Dermis blood vessel endothelial cell (primary cell): ENCODE results near the gene PHLDB3. TPM values are rescaled to one million over a fixed set of nuclear protein-coding genes. Genes with fewer than 3 reads are reported as not detected.
"Not testable (repeated sequence)": the region's sequence is repeated elsewhere in the genome, so short reads cannot be mapped to it uniquely, and the experiment has no call there.

Experiments
- DNase-seq: peaks from one replicate; pipeline ENCODE4 v3.0.0; 2010
- total RNA-seq: library from RNA; depleted of rRNA; stranded (reverse); fragments of >200 nt; gene quantifications from 2 replicates; pipeline ENCODE4 v1.2.3, GENCODE V29; 2014

The PHLDB3 gene
- total RNA-seq, 1 donor from 2014 or later, result 34.2 TPM

DNA sequence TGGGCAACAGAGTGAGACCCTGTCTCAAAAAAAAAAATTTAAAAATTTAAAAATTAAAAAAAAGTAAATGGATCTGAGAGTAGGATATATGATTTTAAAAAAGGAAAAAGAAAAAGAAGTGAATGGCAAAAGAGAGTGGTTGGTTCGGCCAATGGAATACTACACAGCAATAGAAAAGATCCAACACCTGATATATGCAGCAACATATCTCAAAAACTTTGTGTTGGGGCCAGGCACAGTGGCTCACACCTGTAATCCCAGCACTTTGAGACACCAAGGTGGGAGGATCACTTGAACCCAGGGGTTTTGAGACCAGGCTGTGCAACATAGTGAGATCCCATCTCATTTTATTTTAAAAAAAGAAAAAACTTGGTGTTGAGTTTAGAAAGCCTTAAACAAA, 37.8 kb downstream of the PHLDB3 start:
- no peak for DNase-seq

GRCh38 chr19:43465468-43466120, 39.0 kb downstream of the PHLDB3 start, which contains the start of gene LYPD3:
Gene LYPD3, minus strand, starts transcription at chr19:43465608. Its CDS starts 37 bp downstream, at chr19:43465571.
- DNase-seq, result no peak

DNA sequence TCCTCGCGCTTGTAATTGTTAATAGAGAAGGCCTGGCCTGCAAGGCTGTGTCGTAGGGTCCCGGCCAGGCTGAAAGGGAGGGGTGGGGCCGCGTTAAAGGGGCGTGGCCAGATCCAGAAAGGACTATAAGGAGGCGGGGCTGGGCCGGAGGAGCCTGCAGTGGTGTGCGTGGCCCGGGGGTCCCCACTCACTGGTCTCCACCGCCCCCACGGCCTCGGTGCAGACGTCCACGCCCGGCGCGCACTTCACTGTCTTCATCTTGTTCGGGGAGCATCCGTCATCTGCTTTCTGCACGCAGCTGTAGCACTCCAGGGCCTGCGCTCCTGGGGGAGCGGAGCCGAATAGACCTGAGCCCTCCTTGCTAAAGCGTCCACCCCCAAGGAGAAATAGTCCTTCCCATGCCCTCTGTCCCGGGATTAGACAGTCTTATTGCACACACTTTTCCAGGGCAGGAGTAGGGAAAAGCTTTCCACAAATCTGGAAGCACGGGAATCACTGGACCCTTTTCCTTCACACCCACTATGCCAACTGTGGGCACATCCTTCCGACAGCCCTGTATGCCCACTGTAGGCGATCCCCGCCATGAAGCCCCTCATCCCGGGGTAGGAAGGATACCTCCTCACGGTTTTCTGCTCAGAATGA, 40.3 kb downstream of the PHLDB3 start:
- DNase-seq, result no peak

GRCh38 chr19:43463381-43464133, 41.0 kb downstream of the PHLDB3 start:
- peak; percentile 93 for DNase-seq

DNA sequence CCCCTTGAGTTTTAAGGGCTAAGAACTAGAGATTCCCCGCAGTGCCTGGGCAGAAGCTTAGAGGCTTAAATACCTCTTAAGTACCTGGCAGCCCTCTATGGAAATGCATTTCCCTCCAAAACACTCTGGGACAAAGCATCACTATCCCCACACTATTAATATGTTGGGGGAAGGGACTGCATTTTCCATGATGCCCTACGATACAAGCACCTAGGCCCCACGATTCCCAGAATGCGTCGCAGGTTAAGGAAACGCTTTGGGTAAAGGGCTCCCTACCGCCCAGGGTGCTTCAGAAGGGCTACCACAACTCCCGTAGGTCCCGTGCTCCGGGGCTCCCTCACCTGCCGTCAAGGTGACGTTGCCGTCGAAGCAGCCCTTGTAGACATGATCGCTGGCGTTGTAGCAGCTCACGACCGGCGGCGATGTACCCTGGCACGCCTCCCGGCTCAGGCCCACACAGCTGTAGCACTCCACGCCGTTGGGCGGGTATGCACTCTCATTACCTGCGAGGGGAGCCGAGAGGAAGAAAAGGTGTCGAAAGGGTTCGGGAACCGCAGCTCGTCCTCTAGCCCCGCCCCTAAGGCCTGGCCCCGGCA, 41.7 kb downstream of the PHLDB3 start:
- DNase-seq, result no peak

DNA sequence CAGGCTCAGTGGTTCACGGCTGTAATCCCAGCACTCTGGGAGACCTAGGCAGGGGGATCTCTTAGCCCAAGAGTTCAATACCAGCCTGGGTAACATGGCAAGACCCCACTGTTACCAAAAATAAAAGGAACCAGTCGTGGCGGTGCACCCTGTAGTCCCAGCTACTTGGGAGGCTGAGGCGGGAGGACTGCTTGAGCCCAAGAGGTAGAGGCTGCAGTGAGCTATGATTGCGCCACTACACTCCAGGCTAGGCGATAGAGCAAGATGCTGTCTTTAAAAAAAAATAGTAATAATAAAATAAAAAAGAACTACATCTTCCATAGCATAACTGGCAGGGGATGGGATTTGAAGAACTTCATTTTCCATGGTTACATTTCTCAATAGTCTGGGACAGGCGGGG, 42.2 kb downstream of the PHLDB3 start:
- DNase-seq, result no peak

GRCh38 chr19:43461303-43461702, 43.2 kb downstream of the PHLDB3 start:
- no peak for DNase-seq

DNA sequence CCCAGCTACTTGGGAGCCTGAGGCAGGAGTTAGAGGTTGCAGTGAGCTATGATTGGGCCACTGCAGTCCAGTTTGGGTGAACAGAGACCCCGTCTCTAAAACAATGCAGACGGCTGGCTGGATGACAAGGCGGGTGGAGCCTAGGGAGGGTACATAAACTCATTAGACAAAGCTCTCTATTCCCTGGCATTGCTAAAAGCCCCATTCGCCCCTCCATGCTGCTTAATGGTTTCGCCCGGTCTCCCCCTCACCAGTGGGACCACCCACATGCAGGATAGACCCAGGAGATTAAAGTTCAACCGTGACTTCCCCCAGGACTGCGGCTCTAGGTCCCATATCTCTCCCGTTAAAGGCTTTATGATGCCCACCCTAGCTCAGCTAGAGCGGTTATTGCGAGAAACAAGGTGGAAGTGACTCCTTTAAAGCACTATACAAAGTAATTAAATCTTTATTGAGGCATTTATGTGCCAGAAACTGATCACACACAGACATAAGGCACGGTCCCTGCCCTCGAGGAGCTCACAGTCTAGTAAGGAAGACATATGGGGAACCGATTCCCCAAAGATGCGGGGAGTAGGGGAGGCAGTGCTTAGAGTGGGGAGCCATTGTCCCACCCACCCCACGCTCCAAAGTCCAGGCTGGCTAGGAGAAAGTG, 44.1 kb downstream of the PHLDB3 start:
- DNase-seq, result no peak

DNA sequence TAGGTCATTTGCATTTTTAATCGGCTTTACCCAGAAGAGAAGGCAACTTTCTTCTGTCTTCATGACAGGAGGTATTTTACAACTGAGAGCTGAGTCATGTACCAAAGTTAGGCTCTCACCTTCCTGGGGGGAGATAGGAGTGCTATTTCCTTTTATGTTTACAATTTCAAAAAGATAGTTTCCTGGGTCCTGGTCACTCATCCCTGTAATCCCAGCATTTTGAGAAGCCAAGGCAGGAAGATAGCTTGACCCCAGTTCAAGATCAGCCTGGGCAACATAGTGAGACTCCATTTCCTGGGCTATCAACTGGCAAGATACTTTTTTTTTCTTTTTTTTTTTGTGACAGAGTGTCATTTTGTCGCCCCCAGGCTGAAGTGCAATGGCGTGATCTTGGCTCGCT, 46.7 kb downstream of the PHLDB3 start:
- DNase-seq, result no peak

- no peak for DNase-seq
Measured at GRCh38 chr19:43455321-43456113, 49.0 kb downstream of the PHLDB3 start.

DNA sequence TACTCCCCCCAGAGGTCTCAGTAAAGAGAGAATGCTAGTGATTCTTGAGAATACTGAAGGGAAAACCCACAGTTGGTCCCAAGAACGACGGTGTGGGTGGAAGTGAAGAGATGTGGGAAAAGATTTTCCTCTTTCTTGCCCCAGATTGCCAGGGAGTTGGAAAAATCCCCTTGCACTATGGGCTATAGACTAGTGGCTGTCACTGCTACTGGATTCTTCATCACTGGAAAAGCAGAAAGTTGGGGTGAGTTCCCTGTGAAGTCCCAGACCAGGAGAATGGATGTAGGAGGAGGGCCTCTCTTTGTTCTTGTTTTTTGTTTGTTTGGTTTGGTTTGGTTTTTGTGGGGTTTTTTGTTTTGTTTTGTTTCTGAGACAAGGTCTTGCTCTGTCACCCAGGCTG, 50.5 kb downstream of the PHLDB3 start:
- no peak for DNase-seq

DNA sequence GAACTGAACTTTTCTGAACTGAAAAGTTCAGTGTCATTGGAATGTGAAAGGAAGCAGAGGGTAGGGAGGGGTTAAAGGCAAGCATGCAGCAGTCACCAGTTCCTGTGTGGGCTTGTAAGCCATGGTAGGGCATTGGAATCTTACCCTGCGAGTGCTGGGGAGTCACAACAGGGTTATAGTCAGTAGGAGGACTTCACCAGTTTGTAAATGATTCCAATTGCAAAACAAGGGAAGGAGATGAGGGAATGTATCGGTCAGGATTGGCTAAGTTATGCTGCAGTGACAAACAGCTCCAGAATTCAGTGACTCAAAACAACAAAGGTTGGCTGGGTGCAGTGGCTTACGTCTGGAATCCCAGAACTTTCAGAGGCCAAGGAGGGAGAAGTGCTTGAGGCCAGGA, 52.0 kb downstream of the PHLDB3 start:
- no peak for DNase-seq

GRCh38 chr19:43450545-43450997, 54.0 kb downstream of the PHLDB3 start:
- DNase-seq, result no peak

- no peak for DNase-seq
Measured at GRCh38 chr19:43447655-43448054, 56.9 kb downstream of the PHLDB3 start.

- DNase-seq, result peak; percentile 86
Measured at GRCh38 chr19:43446746-43447489, 57.6 kb downstream of the PHLDB3 start.

- DNase-seq, result no peak
Measured at GRCh38 chr19:43445426-43445825, 59.1 kb downstream of the PHLDB3 start.

- no peak for DNase-seq
Measured at GRCh38 chr19:43444531-43445287, 59.8 kb downstream of the PHLDB3 start.

DNA sequence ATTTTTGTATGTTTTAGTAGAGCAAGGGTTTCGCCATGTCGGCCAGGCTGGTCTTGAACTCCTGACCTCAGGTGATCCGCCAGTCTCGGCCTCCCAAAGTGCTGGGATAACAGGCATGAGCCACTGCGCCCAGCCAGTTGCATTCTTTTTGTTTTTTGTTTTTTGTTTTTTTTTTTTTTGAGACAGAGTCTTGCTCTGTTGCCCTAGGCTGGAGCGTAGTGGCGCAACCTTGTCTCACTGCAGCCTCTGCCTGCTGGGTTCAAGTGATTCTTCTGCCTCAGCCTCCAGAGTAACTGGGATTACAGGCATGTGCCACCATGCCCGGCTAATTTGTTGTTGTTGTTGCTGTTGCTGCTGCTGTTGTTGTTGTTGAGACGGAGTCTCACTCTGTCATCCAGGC, 60.5 kb downstream of the PHLDB3 start:
- not testable (repeated sequence) for DNase-seq

- no peak for DNase-seq
Measured at GRCh38 chr19:43441716-43442115, 62.8 kb downstream of the PHLDB3 start.

DNA sequence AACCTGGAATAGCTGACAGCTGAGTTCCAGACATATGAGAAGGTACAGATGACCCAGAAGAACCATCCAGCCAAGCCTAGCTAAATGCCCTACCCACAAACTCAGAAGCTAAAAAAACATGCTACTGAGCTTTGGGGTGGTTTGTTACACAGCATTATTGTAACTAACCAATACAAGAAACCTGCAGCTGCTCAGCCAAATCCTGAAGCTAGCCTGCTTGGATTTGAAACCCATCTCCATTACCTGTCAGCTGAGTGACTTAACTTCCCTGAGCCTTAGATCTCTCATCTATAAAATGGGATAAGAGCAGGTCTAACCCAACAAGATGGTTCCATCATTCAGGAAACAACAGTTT, 64.9 kb downstream of the PHLDB3 start:
- no peak for DNase-seq
